Measurements from ENCODE around the gene DES.

Gene DES

DNA sequence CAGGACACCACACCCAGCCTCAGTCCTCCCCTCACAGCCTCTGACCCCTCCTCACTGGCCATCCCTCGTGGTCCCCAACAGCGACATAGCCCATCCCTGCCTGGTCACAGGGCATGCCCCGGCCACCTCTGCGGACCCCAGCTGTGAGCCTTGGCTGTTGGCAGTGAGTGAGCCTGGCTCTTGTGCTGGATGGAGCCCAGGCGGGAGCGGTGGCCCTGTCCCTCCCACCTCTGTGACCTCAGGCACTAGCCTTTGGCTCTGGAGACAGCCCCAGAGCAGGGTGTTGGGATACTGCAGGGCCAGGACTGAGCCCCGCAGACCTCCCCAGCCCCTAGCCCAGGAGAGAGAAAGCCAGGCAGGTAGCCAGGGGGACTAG, 7.9 kb downstream of the DES start:
- H3K4me3 ChIP-seq (ENCODE audit: low read depth, low read length) = no peak overlapping the region
- no peak for TF ChIP-seq CTCF (conservative IDR thresholded peaks at IDR 0.05; ENCODE audit: low read depth, low read length)
- no peak for DNase-seq (ENCODE audit: low read depth)

DNA sequence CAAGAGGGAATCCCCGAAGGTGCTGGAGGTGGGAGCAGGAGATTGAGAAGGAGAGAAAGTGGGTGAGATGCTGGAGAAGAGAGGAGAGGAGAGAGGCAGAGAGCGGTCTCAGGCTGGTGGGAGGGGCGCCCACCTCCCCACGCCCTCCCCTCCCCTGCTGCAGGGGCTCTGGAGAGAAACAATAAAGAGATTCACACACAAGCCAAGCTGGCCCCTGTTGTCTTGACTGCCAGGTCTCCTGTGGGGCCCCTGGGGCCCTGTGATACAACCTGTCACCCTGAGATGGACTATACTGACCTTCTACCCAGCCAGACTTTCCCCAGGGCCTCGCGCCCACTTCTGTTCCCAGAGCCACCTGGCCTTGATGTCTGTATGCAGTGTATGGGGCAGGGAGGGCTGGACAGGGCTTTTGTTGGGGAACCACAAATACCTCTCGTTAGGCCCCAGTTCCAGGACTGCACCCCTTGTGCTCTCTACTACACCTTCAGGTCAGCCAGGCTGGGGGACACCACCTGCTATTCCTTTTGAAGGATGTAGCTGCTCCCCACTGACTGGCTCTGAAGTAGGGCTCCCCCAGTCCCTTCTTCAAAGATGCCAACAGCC, 8.5 kb downstream of the DES start:
- H3K4me3 ChIP-seq (ENCODE audit: low read depth, low read length) = no peak overlapping the region
- DNase-seq (ENCODE audit: low read depth) = no peak
- no peak for TF ChIP-seq CTCF (conservative IDR thresholded peaks at IDR 0.05; ENCODE audit: low read depth, low read length)

DNA sequence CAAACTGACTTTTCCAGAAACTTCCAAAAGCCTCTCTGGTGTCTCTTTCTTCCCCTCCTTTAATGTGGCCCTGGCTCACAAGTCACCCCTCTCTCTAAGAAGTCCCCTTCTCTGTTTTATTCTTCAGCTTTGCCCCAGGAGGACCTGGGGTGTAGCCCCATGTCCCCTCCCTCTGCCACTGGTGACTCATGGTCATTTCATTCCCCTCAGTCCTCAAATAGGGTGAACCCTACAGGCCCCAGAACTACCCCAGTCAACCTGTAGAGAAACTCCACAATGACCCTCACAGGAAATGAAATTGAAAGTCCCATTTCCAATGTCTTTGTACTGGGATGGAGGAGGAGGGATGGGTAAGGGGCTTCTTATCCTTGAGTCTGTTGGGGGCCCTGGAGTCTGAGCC, 10.3 kb downstream of the DES start:
- no peak for TF ChIP-seq CTCF (conservative IDR thresholded peaks at IDR 0.05; ENCODE audit: low read depth, low read length)
- DNase-seq (ENCODE audit: low read depth) = no peak
- no peak overlapping the region for H3K4me3 ChIP-seq (ENCODE audit: low read depth, low read length)

- no peak overlapping the region for H3K4me3 ChIP-seq (ENCODE audit: low read depth, low read length)
- no peak for DNase-seq (ENCODE audit: low read depth)
- no peak for TF ChIP-seq CTCF (conservative IDR thresholded peaks at IDR 0.05; ENCODE audit: low read depth, low read length)
These were observed 11.9 kb downstream of the DES start for GRCh38 chr2:219429958-219430606.

DNA sequence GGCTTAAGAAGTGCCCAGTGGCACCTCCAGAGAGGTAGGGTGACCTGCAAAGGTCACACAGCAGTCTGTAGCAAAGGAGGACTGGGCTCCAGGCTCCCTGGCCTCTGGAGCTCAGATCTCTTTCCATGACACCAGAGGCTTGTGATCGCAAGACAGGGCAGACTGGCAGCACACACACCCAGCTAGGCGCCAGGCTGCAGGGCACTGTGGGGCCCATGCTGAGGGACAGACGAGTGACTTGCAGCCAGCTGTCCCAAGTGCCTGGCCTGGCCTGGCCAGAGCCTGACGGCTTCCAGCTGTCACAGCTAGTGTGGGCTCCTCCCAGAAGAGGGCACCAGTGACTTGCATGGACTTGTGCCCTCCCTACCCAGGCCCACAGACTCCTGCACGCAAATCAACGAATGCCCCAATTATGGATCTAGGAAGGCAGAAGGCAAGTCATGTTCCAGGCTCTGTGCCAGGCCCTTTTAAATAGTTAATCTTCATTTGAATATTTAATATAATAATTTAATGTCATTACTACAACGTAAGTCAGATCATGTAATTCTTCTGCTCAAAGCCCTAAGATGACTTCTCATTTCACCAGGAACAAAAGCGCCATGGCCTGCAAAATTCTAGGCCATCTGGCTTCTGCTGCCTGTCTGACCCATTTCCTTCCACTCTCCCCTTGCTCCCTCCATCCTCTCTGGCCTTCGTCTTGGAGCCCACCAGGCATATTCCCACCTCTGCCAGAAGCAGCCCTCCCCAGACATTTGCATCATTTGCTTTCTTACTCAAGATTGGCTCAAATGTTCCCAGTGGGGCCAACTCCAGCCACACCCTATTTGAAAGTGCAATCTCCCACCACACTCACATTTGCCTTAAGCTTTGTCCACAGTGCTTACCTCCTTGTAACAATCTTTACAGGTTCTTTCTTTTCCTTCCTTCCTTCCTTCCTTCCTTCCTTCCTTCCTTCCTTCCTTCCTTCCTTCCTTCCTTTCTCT, 12.7 kb downstream of the DES start:
- H3K4me3 ChIP-seq (ENCODE audit: low read depth, low read length) = no peak overlapping the region
- peak; percentile 31 for DNase-seq (ENCODE audit: low read depth)
- peak; percentile 27 for TF ChIP-seq CTCF (conservative IDR thresholded peaks at IDR 0.05; ENCODE audit: low read depth, low read length)

GRCh38 chr2:219433666-219434467, 15.7 kb downstream of the DES start:
- peak; percentile 86 for DNase-seq (ENCODE audit: low read depth)
- TF ChIP-seq CTCF (conservative IDR thresholded peaks at IDR 0.05; ENCODE audit: low read depth, low read length) = peak; percentile 75
- H3K4me3 ChIP-seq (ENCODE audit: low read depth, low read length) = no peak overlapping the region
